Stimulated activated CD8-positive, alpha-beta memory T cell treated with anti-CD3 and anti-CD28 coated beads, Interleukin-4, amount 100 ng/mL, for 24 hours (primary cell): Measurements from ENCODE around the gene ST6GALNAC3.

Experiments used
- DNase-seq: peaks from one replicate; pipeline ENCODE4 v3.0.0-alpha.2; 2020; ENCODE audit warnings: low read depth

The ST6GALNAC3 gene

DNA sequence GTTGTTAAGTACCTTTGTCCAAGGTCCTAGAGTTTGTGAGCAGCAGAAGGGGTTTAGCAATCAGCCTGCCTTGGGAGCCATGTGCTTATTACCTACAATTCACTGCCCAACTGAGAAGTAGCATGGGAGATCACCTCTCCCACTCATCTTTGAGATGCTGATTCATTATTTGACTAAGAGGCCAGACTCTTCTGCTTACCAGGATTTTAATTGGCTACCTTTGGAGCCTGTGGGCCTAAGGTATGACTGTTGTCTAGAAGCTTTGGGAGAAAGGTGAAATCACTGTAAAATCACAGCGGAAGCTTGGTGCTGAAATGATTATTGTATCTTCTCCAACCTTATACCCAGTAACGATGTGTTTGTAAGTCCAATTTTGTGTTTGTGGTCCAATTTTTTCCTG is 213.4 kb downstream of the ST6GALNAC3 start:
- no peak for DNase-seq

DNA sequence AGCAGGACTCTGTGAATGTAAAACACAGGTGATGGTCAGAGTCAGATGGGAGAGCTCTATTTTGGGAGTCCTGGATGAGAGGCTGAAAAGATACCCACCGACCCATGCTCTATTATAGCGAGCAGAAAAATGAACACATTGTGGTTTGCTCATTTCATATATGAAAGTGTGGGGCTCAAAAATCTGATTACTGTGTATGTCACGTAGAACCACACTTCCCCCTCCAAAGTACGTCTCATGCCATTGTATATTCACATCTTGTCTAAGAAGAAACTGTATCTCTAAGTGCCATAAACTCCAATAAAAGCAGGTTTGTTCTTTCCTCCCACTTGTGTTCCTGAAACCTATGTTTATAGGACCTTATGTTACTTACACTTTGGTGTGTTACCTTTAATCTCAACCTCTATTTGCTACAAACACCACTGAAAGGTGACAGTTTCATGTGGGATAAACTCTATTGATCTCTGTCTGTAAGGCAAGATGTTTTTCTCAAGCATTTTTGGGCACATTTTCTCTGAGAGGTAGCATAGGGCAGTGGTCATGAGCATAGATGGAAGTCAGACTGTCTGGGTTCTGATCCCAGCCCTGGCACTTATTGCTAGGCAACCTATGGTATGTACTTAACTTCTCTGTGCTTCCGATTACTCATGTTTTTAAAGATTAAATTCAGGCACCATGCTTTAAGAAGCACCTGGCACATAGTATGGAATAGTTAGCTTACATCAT is 214.4 kb downstream of the ST6GALNAC3 start:
- no peak for DNase-seq

DNA sequence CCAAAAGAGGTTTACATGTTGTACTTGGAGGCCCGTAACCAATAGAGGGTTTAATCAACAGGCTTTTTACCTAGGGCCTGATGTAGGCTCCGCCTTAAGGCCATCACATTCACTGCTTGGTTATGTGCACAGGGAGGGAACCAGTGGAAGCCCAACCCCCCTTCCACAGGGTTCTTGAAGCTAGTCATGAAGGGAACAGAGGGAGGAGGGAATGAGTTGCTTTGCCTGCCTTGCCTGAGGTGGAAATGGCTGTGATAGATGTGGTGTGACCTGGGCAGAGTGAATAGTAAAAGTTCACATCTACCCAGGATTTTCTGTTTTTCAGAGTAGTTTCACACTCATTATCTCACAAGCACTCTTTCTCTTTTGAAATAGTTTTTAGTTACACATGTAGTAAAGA is 215.1 kb downstream of the ST6GALNAC3 start:
- no peak for DNase-seq

DNA sequence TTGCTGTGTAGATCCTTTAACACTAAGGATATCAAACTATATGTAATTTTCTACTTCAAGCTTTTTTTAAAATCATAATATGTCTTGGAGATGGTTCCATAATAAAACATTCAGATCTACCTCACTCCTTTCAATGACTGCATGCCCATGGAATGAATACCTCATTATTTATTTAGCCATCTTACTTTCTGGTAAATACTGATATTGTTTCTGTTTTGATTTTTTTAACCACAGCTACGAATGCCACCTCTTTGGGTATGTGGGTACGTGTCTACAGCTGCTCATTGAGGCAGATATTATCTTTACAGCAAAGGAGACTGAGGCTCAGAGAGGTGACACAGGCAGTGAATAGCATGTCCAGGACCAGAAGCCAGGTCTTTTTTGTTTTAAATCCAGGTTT is 215.7 kb downstream of the ST6GALNAC3 start:
- DNase-seq, result no peak

DNA sequence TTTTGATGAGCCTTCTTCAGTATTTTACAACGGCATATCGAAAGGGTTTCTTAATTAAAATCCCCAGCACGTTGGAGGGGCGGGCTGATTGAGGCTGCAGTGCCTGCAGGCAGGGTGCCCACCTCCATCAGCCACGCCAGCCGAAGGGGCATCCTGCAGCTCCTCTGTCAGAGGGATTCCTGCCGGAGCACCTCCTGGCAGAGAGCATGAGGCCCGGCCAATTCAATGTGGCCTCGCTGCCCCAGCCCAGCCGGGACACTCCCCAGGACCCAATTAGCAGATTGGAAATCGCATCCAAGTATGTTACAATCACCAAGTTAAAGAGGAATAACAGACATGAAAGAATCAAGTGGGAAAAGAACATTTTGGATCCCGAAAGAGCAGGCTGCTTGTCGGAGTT is 216.6 kb downstream of the ST6GALNAC3 start:
- DNase-seq, result no peak

DNA sequence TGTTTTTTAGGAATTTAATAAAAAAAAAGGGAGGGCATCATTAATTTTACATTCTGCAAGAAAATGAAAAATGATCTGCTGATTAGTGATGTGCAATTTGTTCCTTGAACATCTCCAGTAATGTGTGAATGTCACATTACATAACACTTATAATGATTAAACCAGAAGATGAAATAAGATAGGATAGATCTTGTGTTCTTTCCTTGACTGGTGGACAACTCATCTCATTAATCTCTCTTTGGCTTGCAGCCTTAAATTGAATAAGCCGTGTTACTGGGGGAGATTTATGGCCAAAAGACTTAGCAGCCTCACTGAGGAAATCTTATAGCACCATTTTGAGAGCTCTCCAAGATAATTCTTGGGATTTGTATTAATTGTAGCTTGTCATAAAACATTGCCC is 217.2 kb downstream of the ST6GALNAC3 start:
- no peak for DNase-seq

DNA sequence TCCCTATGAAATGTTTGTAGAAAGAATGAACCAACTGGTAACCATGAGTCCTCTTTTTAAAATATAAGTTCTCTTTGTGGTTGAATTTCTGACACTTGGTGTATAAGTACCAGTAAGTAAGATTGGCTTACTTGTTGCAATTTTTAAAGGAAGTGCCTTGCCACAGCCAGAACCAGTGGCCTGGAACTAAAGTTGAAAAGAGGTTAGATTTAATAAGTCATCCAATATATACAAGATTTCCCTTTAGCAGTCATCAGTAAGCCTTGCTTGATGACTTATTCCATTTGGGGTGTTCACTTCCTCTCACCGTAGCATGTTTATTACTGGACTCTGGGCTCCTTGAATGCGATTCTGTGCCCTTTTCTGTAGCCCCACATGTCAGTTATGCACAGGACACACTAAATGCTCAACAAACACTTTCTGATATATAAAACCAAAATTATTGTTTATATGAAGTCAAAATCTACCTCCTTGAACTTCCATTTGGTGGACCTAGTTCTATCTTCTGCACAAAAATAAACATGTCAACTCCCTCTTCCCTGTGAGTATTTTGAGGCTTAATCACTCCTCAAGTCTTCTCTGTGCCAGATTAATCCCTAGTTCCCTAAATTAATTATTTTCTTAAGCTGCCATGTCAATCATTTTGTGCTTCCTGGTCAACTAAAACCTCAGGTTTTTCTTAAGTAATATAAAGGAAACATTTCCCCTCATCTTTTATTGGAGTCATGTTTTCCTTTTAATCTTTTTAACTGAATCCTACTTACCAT is 218.1 kb downstream of the ST6GALNAC3 start:
- DNase-seq, result no peak

DNA sequence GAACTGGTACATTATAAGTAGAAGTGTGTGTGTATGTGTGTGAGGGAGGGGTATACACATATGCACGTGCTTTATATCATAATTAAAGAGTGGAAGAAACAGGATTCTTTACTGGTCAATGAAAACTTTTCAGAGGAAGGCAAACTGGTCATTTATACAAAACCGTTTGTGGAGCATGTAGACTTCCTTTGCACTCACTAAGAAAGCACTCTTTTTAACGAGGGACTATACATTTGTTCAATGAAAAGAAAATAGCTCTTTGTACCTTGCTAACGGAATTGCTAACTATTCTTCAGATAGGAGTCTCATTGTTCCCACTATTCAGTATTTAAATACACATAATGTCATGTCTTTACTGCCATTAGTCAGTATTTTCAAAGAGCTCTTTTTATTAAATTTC is 219.3 kb downstream of the ST6GALNAC3 start:
- no peak for DNase-seq

DNA sequence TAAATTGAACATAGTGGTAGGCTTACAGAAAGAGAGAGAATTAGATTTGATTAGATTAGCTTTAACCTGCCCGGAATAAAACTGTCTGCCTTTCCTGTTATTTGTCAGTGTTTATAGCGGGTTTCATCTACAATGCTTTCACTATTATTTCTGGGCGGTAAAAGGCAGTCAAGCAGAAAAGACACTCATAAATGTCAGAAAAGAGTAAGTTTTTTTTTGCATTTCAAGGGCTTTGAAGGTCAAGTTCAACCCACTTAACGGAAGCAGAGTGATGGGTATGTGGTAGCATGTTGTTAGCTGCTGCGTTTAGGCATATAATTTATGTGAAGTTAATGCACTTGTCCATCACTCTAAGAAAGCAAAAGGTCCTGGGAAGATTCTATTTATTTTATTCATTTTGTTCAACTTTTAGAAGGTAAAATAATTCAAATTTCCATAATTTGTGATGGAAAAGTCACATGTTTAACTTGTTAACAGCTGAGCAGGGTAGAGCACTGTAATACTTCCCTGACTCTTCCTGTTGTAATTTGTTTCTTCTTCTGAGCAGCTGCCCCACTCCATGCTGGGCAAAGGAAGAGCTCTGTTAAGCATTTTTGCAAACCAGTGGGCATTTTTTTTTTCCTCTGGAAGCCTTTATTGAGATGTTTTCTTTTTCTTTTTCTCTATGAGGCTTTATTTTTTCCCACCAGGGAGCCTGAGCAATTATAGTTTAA is 220.1 kb downstream of the ST6GALNAC3 start:
- DNase-seq, result no peak

DNA sequence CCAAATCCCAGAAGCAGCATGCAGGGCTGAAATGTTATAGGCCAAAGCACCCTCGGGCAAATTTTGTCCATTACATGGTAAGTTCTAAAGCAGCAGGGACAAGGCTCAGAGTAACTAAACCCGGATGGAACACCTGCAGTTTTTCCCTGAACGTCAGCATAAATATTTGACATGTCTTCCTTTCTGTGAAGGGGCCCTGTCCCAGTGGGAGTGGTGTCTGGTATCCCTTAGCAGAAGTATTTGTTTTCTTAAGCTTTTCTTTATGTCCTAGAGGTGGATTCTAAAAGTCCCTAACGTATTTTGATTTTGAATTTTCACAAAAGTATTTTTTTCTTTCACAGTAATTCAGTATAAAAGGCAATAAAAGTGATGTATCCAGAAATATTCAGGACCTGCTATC is 223.9 kb downstream of the ST6GALNAC3 start:
- DNase-seq, result no peak

DNA sequence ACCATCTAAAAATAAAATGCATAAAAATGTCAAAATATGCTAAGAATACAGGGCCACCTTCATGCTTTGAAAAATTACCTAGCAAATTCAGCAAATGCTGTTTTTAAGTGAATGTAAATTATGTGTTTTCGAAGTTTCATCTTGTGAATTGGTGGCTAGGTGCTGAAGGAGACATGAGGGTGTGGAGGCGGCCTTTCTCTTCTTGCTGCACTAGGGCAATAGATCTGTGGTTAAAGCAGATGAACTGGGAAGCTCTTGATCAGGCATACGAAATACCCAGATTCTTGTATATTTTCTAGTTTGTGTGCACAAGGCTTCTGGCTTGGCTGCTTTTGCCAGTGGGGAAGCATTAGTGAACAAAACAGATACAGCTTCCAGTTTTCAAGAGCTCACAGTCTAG is 224.5 kb downstream of the ST6GALNAC3 start:
- DNase-seq, result no peak

DNA sequence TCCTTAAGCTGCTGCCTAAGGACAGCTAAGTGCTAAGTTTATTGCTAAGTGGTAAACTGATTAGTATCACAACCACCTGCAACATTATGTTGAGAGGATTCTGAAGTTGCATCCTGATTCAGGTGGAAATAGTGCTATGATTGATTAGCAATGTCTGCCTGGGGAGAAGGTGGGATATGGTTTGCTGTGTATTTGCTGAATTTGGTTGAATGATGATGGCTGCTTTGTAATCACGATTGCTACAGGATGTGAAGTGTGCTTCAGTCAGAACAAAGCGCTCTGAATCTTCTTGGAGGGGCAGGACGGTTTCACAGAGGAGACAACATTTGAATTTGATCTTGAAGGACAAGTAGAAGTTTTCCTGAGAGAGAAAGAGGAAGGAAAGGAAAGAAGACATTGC is 226.0 kb downstream of the ST6GALNAC3 start:
- no peak for DNase-seq

DNA sequence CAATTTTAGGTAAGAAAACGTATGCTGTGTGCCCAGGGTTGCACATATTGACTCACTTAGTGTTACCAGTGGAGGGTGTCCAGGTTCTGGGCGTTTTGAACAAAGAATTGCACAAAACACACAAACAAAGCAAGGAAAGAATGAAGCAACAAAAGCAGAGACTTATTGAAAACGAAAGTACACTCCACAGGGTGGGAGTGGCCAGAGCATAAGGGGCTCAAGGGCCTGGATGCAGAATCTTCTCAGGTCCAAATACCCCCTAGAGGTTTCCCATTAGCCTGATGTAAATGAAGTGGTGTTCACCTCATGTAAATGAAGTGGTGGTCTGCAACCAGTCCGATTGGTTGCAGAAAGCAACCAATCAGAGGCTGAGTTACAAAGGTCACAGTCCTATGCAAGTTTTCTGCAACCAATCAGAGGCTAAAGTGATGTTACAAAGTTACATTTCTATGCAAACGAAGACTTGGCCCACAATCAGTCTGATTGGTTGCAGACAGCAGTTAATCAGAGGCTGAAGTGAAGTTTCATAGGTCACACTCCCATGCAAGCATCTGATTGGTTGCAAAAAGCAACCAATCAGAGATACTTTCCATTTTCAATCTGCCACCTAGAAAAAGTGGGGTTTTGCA is 228.3 kb downstream of the ST6GALNAC3 start:
- no peak for DNase-seq

DNA sequence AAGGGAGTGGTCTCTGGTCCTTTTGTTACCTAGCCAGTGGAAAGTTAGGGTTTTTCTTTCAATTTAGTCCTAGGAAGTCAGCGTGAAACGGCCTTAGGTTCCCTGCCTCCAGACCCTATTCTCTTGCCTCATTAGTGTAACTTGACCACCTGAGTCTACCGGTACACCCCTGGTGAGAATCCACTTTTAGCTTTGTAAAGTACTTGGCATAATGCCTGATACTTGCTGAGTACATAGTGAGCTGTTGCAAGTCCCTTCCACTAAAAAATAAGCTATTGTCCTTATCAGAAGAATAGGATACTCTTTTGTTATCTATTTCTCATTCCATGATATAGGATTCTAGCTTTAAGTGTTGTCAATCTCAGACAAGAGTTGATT is 228.8 kb downstream of the ST6GALNAC3 start:
- no peak for DNase-seq

DNA sequence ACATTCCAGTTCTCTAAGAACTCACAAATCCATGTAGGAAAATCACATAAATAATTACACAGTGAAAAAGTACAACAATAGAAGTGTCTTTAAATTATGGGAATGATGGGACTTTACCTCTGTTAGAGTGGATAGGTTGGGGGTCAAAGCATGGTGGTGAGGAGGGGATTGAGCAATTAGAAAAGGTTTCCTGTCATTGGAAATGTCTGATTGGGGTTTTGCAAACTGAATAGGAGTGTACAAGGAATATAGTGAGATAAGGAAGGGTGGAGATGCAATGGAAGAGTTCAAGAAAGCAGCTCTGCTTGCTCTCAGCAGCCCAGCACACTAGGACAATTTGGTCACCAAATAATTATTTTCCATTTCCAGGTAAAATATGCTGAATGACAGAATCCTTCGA is 238.8 kb downstream of the ST6GALNAC3 start:
- DNase-seq, result no peak

DNA sequence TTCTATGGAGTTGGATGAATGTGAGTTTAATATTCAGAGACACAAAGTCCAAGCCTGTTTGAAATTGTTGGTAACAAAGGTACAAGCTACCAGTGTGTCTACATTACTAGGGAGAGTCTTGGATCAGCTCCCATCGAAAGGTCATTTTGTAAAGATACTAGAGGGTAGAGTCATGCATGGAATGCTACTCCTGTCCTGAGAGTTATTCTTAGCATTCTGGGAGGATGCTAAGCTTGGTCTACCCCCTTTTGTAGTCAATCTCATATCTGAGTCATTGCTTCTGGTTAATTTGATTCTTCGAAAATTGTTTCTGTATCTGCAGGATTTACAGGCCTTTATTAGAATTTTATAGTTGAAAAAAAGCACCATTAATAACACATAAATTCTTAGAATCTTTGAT is 240.2 kb downstream of the ST6GALNAC3 start:
- DNase-seq, result no peak

DNA sequence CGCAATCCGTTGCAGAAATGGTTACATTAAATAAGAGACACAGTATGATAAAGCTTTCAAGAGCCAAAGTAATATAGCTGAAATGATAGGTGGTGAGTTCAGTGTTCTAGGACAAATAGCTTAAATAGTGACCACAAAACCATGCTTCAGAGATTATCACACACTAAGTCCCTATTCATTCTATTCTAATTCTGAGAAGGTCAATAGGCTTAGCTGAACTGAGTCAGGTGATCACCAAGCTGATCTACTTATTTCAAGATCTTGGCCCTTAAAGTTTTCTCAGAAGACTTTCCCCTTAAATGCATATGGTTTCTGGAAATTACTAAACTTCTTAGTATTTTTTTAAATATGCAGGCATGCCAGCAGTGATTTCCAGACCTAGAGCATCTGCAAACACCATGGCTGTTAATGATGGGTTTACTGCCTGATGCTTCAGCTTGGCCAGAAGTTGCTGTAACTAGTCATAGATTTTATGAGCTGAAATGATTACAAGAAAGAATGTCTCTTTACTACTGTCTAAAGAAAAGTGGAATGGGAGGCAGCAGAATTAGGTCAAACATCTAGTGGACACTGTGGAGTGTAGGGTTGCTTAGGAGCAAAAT is 242.9 kb downstream of the ST6GALNAC3 start:
- DNase-seq, result no peak

DNA sequence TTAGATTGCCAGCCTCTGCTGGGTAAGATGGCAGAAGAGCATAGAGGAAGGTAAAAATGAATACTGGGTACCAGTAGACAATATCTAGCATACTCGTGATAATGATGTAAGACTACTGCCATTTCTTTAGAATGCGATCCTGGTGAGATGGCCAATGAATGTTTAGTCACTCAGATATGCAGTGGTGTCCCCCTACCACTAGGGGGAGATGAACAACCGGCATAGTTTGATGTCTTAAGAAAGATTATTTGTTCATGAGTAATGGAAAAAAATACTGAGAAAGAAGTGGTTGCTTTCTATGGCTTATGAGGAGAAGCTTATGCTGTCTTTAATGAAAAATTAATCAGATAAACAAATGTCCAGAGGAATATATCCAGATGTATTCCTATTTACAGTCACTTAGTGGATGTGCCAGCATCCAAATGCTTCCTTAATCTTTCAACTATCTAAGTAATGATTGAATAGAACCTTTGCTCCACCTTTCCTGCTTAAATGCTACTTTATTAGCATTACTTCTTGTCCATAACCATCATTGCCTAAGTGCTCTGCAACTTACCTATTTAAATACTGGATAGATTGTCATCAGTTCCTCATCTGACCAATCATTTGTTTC is 256.6 kb downstream of the ST6GALNAC3 start:
- no peak for DNase-seq

DNA sequence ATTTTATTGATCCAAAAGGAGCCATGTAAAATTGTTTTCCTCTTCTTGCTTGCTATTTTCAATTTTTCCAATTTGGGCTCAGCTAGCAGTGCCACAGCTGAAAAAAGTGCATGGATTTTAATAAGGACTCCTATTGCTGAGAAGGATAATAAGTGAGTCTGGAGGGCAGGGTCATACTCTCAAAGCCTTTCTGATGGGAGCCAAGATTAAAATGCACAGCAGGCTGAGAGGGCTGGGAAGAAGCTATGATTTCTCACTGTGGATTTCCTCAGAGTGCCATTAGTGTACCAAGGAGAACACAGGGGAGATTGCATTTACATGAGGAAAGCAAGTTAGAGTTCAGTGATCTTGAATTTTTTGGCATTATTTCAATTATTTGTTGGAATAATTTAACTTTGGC is 261.3 kb downstream of the ST6GALNAC3 start:
- DNase-seq, result no peak

DNA sequence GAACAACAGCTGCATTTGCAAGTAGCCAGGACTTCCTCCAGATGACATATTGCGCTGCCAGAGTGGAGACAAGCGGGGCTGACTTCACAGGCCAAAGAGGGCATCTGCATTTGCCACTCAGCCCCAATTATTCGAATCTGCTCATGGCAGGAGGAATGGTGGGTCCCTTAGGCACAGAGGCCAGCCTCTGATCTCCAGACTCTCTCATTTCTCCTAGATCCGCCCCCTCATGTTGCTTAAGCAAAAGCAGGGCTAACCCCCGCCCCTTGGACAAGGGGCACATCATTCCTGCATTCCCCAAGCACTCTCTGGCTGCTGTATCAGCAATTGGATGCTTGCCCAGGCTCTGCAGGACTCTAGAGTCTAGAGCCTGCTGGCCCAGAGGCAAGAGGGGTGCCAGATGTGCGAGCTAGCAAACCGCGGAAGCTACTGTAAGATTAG is 262.4 kb downstream of the ST6GALNAC3 start:
- no peak for DNase-seq

DNA sequence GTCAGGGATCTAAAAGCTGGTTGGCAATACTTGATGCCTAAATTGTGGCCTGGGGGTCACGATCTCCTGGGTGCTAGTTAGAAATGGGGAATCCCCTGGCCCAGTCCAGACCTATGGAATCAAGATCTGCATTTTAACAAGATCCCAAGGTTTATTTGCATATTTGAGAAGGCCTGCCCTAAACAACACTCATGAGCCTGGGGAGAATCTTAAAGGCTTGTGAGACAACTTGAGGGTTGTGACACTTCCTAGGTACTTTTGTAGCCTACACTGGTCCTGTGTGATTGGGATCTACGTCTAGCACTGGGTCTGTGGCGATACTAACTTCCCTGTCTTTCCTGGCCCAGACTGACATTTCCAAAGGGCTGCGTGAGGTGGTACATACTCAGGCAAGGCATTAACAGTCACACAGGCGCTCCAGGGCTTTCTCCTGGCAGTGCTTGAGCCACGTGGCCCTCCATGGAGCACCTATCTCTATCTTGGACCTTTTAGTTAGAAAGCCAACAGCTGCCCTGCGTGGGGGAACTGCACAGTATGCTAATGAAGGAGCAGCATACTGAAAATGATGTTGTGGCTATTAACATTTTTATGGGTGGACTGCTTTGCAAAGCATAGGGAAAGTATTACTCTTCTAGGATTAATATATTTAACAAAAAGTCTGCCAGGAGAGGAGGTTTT is 263.1 kb downstream of the ST6GALNAC3 start:
- DNase-seq, result no peak
